HepG2 (cell line): Measurements from ENCODE around the gene TCF19. TPM values are rescaled to one million over a fixed set of nuclear protein-coding genes. Genes with fewer than 3 reads are reported as not detected.

Experiments
- CREM ChIP-seq, 2 experiments: sonication (generic) in 1 of 2; formaldehyde crosslinking in 1 of 2; IDR thresholded peaks; 2 replicates each; pipeline versions ENCODE4 v1.4.0 to v1.6.1; 2016 to 2020; ENCODE audit warnings: antibody characterized with exemption in 1 of 2, mild to moderate bottlenecking in 1 of 2, missing genetic modification reagents in 1 of 2
- HNRNPH1 ChIP-seq: fragments of 200-400 bp; formaldehyde crosslinking; optimal IDR thresholded peaks from 2 replicates; pipeline ENCODE3; 2017; ENCODE audit warnings: mild to moderate bottlenecking, low read depth, low read length
- HNRNPK ChIP-seq: fragments of 200-400 bp; formaldehyde crosslinking; IDR thresholded peaks from 2 replicates; pipeline ENCODE4 v1.6.1; 2018; ENCODE audit warnings: low read length, low read depth, moderate library complexity, mild to moderate bottlenecking; ENCODE audit not compliant: poor library complexity, severe bottlenecking
- IKZF4 ChIP-seq: sonication (generic); formaldehyde crosslinking; IDR thresholded peaks from 2 replicates; pipeline ENCODE4 v1.5.1; 2020; ENCODE audit warnings: borderline replicate concordance, mild to moderate bottlenecking, low read depth, missing genetic modification reagents; ENCODE audit errors: not compliant biosample characterization
- RORA ChIP-seq: sonication (generic); formaldehyde crosslinking; IDR thresholded peaks from 2 replicates; pipeline ENCODE4 v1.5.0; 2020; ENCODE audit warnings: mild to moderate bottlenecking, missing genetic modification reagents, moderate library complexity
- SOX13 ChIP-seq, 3 experiments: fragments of 450-650 bp in 1 of 3; sonication (generic) in 1 of 3; formaldehyde crosslinking in 1 of 3; IDR thresholded peaks in 2 of 3; conservative IDR thresholded peaks in 1 of 3; 2 replicates each; pipeline versions ENCODE4 v1.5.0 to v1.6.1; 2016 to 2020; ENCODE audit warnings: antibody characterized with exemption in 1 of 3, mild to moderate bottlenecking in 1 of 3, missing compliant biosample characterization in 1 of 3, missing genetic modification reagents in 1 of 3, moderate library complexity in 1 of 3
- STAG1 ChIP-seq: sonication (generic); formaldehyde crosslinking; IDR thresholded peaks from 2 replicates; pipeline ENCODE4 v1.4.0; 2020; ENCODE audit warnings: missing genetic modification reagents
- ZNF331 ChIP-seq: sonication (generic); formaldehyde crosslinking; IDR thresholded peaks from 2 replicates; pipeline ENCODE4 v1.4.0; 2020; ENCODE audit warnings: missing genetic modification reagents
- ZNF570 ChIP-seq: sonication (generic); formaldehyde crosslinking; IDR thresholded peaks from 2 replicates; pipeline ENCODE4 v1.4.0; 2020; ENCODE audit warnings: mild to moderate bottlenecking, missing genetic modification reagents, borderline replicate concordance
- ZNF703 ChIP-seq: sonication (generic); formaldehyde crosslinking; IDR thresholded peaks from 2 replicates; pipeline ENCODE4 v1.5.1; 2020; ENCODE audit warnings: missing genetic modification reagents, mild to moderate bottlenecking, moderate library complexity, borderline replicate concordance
- ZNF839 ChIP-seq: sonication (generic); formaldehyde crosslinking; IDR thresholded peaks from 2 replicates; pipeline ENCODE4 v1.4.0; 2020; ENCODE audit warnings: missing genetic modification reagents, mild to moderate bottlenecking, borderline replicate concordance
- polyA plus RNA-seq, 8 experiments: library from polyadenylated mRNA; depleted of rRNA in 3 of 8; stranded (reverse) in 7 of 8; unstranded in 1 of 8; fragments of >200 nt; fragmentation: Illumina TruSeq in 4 of 8; extraction: Trizol in 4 of 8; gene quantifications; 2 replicates each; pipeline versions ENCODE4 v1.2.1 to v1.2.3, GENCODE V29; 2011 to 2016; ENCODE audit warnings: low read depth in 4 of 8, missing spikeins in 1 of 8, mixed read lengths in 1 of 8; ENCODE audit not compliant: insufficient read depth in 1 of 8
- total RNA-seq, 5 experiments: library from RNA; depleted of rRNA; stranded (reverse); fragments of >200 nt; fragmentation: Illumina TruSeq; extraction: Trizol; gene quantifications; 2 replicates each; pipeline ENCODE4 v1.2.3, GENCODE V29; 2016; ENCODE audit warnings: low read depth in 1 of 5
- TF ChIP-seq, protein P1 (sequence below): sonication (generic); IDR thresholded peaks from 2 replicates; pipeline ENCODE4 v1.6.1; 2016; ENCODE audit warnings: low read depth, borderline replicate concordance
- TF ChIP-seq, protein P2 (sequence below): IDR thresholded peaks from 2 replicates; pipeline ENCODE4 v1.6.1; 2018; ENCODE audit warnings: missing genetic modification reagents
- TF ChIP-seq, protein P3 (sequence below): sonication (generic); formaldehyde crosslinking; IDR thresholded peaks from 2 replicates; pipeline ENCODE4 v1.4.0; 2020; ENCODE audit warnings: missing genetic modification reagents
- TF ChIP-seq, protein P4 (sequence below): sonication (generic); formaldehyde crosslinking; IDR thresholded peaks from 2 replicates; pipeline ENCODE4 v1.9.0; 2021; ENCODE audit warnings: mild to moderate bottlenecking, missing genetic modification reagents

TCF19 gene
- total and polyA plus RNA-seq, 2 of the 13 experiments (the other 11 are each of a cell fraction or from before 2014, with no cell fraction given) = 4.9 to 22.2 TPM

DNA sequence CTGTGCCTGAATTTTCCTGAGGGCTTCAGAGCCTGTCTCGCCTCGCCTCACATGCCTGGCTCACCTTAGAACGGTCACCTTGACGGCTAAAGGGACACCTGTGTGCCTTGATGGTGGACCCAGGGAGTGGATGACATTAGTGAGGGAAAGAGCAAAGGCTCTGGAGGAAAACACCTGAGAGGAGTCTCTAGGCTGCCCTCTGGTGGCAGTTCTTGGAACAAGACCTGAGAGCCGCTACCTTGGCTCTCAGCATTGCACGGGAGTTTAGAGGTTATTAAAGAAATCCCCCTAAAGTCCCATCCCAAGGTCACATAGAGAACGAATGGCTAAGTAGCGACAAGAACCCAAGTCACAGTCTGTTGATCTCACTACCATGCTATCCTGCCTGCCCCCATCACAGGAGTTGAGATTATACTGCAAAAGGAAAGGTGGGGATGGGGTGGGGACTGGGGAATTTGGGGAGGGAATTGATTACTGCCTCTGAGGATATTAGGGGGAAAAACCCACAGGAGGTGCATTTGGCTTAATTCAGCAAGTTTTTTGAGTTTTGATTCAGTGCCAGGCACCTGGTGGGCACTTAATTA lies 30.2 kb upstream of the TCF19 start (continued):
- TF ChIP-seq, protein P1, sequence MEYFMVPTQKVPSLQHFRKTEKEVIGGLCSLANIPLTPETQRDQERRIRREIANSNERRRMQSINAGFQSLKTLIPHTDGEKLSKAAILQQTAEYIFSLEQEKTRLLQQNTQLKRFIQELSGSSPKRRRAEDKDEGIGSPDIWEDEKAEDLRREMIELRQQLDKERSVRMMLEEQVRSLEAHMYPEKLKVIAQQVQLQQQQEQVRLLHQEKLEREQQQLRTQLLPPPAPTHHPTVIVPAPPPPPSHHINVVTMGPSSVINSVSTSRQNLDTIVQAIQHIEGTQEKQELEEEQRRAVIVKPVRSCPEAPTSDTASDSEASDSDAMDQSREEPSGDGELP = peak; percentile 30; the same call in 1 of the 2 replicates
- TF ChIP-seq, protein P2, sequence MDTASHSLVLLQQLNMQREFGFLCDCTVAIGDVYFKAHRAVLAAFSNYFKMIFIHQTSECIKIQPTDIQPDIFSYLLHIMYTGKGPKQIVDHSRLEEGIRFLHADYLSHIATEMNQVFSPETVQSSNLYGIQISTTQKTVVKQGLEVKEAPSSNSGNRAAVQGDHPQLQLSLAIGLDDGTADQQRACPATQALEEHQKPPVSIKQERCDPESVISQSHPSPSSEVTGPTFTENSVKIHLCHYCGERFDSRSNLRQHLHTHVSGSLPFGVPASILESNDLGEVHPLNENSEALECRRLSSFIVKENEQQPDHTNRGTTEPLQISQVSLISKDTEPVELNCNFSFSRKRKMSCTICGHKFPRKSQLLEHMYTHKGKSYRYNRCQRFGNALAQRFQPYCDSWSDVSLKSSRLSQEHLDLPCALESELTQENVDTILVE (CRISPR knock-in tag) = no peak
- TF ChIP-seq, protein P3, sequence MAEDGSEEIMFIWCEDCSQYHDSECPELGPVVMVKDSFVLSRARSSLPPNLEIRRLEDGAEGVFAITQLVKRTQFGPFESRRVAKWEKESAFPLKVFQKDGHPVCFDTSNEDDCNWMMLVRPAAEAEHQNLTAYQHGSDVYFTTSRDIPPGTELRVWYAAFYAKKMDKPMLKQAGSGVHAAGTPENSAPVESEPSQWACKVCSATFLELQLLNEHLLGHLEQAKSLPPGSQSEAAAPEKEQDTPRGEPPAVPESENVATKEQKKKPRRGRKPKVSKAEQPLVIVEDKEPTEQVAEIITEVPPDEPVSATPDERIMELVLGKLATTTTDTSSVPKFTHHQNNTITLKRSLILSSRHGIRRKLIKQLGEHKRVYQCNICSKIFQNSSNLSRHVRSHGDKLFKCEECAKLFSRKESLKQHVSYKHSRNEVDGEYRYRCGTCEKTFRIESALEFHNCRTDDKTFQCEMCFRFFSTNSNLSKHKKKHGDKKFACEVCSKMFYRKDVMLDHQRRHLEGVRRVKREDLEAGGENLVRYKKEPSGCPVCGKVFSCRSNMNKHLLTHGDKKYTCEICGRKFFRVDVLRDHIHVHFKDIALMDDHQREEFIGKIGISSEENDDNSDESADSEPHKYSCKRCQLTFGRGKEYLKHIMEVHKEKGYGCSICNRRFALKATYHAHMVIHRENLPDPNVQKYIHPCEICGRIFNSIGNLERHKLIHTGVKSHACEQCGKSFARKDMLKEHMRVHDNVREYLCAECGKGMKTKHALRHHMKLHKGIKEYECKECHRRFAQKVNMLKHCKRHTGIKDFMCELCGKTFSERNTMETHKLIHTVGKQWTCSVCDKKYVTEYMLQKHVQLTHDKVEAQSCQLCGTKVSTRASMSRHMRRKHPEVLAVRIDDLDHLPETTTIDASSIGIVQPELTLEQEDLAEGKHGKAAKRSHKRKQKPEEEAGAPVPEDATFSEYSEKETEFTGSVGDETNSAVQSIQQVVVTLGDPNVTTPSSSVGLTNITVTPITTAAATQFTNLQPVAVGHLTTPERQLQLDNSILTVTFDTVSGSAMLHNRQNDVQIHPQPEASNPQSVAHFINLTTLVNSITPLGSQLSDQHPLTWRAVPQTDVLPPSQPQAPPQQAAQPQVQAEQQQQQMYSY (CRISPR knock-in tag) = no peak
- TF ChIP-seq HNRNPH1 = no peak
- no peak for TF ChIP-seq RORA (CRISPR knock-in tag)
- TF ChIP-seq ZNF703 (CRISPR knock-in tag) = no peak
- TF ChIP-seq, protein P4, sequence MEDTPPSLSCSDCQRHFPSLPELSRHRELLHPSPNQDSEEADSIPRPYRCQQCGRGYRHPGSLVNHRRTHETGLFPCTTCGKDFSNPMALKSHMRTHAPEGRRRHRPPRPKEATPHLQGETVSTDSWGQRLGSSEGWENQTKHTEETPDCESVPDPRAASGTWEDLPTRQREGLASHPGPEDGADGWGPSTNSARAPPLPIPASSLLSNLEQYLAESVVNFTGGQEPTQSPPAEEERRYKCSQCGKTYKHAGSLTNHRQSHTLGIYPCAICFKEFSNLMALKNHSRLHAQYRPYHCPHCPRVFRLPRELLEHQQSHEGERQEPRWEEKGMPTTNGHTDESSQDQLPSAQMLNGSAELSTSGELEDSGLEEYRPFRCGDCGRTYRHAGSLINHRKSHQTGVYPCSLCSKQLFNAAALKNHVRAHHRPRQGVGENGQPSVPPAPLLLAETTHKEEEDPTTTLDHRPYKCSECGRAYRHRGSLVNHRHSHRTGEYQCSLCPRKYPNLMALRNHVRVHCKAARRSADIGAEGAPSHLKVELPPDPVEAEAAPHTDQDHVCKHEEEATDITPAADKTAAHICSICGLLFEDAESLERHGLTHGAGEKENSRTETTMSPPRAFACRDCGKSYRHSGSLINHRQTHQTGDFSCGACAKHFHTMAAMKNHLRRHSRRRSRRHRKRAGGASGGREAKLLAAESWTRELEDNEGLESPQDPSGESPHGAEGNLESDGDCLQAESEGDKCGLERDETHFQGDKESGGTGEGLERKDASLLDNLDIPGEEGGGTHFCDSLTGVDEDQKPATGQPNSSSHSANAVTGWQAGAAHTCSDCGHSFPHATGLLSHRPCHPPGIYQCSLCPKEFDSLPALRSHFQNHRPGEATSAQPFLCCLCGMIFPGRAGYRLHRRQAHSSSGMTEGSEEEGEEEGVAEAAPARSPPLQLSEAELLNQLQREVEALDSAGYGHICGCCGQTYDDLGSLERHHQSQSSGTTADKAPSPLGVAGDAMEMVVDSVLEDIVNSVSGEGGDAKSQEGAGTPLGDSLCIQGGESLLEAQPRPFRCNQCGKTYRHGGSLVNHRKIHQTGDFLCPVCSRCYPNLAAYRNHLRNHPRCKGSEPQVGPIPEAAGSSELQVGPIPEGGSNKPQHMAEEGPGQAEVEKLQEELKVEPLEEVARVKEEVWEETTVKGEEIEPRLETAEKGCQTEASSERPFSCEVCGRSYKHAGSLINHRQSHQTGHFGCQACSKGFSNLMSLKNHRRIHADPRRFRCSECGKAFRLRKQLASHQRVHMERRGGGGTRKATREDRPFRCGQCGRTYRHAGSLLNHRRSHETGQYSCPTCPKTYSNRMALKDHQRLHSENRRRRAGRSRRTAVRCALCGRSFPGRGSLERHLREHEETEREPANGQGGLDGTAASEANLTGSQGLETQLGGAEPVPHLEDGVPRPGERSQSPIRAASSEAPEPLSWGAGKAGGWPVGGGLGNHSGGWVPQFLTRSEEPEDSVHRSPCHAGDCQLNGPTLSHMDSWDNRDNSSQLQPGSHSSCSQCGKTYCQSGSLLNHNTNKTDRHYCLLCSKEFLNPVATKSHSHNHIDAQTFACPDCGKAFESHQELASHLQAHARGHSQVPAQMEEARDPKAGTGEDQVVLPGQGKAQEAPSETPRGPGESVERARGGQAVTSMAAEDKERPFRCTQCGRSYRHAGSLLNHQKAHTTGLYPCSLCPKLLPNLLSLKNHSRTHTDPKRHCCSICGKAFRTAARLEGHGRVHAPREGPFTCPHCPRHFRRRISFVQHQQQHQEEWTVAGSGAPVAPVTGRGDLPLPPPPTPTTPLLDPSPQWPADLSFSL (CRISPR knock-in tag) = no peak
- no peak for TF ChIP-seq ZNF570 (CRISPR knock-in tag)
- TF ChIP-seq CREM (IDR thresholded peaks at IDR 0.05) = no peak
- TF ChIP-seq CREM (CRISPR knock-in tag; IDR thresholded peaks at IDR 0.05) = no peak
- TF ChIP-seq ZNF839 (CRISPR knock-in tag) = no peak
- TF ChIP-seq ZNF331 = peak; percentile 22; the same call in 1 of the 2 replicates
- TF ChIP-seq HNRNPK = peak; percentile 59
- peak; percentile 43; the same call in 1 of the 2 replicates for TF ChIP-seq STAG1 (CRISPR knock-in tag)
- no peak for TF ChIP-seq IKZF4 (CRISPR knock-in tag)
- TF ChIP-seq SOX13 (IDR thresholded peaks at IDR 0.05) = no peak
- no peak for TF ChIP-seq SOX13 (CRISPR knock-in tag; conservative IDR thresholded peaks at IDR 0.05 in 1 of 2, IDR thresholded peaks at IDR 0.05 in 1 of 2)
